NAMALWA (cell line): ENCODE measurements around the gene STUM.
"Not testable (repeated sequence)": the region's sequence is repeated elsewhere in the genome, so short reads cannot be mapped to it uniquely, and the experiment has no call there.

Experiments used
- DNase-seq: peaks from one replicate; pipeline ENCODE4 v3.0.0-alpha.2; 2015; ENCODE audit warnings: low spot score

Gene STUM

DNA sequence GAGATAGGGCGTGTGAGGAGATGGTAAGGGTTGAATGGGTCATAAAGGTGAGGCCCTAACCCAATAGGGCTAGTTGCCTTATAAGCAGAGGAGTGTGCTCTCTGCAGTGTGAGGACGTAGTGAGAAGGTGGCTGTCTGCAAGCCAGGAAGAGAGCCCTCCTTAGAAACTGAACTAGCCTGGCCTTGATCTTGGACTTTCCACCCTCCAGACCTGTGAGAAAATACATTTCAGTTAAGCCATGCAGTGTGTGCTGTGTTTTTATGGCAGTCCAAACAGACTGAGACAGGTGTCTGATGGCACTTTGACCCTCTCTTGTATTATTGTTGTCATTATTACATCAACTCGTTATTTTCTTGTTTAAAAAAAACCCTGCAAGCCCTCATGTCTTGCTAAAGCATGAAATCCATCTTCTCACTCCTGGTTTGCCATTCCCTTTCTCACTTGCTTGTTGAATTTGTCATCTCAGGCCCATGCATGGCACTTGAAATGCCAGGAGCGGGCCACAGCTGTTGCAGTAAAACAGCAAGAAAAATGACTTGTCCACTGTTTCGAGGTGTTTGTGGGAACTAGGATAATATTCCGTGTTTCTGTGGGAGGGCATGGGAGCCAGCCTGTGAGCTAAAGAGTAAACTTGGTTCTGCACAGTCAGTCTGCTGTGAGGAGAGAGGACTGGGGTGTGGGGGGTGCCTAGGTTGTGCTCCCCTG is 78.6 kb downstream of the STUM start:
- no peak for DNase-seq

DNA sequence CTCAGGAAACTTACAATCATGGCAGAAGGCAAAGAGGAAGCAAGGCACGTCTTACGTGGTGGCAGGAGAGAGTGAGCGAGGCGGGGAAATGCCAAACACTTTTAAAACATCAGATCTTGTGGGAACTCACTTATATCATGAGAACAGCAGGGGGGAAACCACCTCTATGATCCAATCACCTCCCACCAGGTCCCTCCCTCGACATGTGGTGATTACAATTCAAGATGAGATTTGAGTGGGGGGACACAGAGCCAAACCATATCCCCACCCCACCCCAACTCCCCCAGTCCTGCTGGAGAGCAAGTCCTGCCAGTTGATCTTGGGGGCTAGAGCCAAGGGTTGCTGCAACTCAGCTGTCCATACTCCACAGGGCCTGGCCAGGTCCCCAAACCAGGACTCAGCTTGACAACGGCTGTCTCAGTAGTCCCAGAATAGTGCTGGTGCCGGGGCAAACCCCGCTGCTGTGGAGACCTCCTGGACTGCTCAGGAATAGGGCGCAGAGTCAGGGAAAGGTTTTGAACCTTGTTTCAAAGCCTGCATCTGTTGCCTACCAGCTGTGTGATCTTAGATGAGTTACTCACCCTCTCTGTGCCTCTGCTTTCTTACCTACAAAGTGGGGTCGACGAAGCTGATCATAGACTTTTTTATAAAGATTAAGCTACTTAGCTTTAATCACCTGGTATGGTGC is 79.5 kb downstream of the STUM start:
- DNase-seq: no peak

DNA sequence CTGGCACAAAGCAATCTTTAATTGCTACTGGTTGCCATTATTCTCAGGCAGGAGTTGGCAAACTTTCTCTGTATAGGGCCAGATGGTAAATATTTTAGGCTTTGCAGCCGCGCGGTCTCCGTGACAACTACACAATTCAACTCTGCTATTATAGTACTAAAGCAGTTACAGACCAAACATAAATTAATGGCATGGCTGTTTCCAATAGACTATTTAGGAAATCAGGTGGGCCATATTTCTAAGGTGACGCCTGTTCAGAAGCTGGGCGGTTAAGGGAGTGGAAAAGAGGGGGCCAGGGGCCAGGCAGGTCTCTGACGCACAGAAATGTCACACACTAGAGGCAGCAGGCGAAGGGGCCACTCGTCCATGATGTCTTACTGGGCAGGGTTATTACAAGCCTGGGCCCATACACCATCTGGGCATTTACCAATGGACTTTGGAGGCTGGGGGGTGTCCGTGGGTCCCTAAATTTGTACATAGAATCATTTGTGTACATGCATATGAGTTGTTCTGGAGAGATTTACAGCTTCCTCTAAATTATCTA is 80.1 kb downstream of the STUM start:
- no peak for DNase-seq

DNA sequence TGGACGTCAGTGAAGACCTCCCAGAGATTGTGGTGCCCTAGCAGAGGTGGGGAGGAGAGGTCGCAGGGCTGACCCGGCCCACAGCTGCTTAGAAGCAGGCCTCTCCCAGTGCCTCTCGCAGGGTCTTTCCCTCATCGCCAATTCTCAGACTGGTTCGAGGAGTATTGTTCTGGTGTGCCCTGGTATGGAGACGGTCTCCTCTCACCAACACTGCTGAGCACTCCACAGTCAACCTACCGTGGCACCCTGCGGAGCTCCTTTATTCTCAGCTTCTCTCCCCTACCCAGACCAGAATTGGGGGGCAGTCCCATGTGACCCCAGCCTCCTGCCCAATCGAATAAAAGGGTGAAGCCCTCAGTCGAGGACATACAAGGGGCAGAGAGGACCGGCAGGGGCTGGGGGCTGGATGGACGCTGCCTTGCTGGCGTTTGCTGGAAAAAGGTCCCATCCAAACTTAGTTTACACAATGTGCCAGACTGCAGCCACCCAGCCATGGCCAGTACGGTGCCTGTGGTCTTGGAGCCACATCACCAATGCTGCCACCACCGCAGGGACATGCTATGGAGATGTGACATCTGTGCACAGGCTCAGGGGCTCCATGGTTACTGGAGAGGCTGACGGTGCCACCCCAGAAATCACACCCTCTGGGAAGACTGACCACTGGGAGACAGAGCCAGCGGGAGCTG is 80.8 kb downstream of the STUM start:
- DNase-seq: no peak

DNA sequence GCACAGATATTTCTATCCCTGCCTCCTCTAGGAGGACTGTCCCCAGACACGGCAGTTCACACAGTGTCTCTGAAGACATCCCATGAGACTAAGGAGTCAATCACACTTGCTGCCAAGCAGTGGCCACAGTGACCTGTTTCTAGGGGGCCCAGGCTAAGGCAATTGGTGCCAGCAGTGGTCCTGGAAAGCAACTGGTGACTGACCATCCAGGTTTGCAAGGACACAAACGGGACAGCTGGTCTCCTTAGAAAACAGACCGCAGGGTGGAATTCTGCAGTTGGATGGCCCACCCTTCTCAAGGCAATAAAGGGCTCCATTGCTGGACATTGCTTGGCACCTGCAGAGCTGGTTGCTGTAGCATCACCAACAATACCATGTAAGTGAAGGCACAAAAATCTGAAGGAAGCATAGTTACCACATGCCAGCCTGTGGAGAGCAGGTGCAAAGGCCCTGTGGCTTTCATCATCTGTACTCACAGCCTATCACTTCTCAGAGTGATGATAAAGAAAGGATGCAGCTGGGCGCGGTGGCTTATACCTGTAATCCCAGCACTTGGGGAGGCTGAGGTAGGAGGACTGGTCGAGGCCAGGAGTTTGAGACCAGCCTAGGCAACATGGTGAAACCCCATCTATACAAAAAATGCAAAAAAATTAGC is 81.5 kb downstream of the STUM start:
- no peak for DNase-seq

DNA sequence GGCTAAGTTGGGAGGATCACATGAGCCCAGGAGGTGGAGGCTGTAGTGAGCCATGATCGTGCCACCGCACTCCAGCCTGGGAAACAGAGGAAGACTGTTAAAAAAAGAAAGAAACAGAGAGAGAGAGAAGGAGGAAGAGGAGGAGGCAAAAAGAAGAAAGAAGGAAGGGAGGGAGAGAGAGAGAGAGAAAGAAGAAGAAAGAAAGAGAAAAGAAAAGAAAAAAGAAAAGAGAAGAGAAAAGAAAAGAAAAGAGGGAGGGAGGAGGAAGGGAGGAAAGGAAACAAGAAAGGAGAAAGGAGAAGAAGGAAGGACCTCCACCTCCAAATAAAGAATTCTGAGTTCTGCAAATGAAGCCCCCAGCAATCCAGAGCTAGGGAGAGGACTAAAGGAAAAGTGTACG is 82.0 kb downstream of the STUM start:
- no peak for DNase-seq

DNA sequence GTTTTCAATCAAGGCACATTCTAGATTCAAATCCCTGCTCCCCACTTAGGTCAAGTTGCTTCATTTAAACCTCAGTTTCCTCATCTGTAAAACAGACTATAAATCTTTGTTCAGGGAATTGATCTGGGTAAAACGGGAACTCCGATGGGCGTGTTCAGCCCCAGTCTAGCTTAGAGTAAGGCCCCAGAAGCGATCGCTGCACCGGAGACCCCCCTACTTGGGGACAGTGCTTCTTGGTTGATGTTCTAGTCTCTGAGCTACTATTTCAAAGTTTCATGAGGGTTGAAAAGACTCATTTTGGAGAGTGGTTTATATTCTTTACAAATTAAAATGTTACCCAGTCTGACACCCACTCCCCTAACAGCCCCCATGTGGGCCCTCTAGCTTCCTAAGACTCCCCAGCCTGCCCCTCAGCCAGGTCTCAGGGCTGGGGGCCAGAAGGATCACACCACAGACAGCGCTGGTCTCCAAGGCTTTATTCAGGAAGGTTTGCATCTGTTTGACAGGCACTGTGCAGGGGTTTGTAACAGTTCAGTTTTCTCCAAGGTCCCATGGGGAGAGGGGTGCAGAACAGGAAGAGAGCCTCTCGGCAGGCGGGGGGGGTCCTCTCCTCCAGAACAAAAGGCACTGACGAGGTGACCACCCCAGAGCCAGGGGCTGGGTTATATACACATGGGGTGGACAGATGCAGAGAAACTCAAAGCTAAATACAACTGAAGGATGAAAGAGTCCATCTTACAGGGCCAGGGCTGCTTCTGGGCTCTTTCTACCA is 82.9 kb downstream of the STUM start:
- DNase-seq: no peak

DNA sequence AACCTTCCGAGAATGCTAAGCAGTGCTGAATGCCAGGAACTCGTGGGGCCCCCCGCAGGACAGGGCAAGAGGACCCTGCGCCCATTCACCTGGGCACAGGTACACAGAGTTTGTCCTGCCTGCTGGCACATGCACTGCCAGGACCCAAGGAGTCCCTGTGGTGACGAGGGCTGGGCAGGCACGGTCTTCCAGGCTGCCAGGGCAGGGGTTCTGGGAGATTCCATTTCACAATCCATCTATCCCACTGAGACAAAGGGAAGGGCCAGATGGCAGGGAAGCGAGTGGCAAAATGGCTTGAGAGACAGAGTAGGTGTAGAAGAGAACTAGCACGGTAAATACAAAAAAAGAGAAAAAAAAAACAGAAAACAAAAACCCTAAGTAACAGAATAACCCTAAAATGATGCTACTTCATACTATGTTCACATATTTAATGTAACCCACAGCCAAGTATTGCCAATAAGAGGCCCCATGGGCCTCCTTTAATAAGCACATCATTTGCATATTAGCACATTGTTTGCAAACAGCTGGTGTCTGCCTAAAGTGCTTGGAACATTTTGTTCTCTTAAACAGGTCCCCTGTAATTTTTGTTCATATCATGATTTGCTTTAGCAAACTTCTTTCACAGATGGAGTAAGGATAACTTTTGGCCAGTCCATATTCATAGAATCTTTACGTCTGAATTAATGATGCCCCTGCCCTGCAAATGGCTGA is 83.8 kb downstream of the STUM start:
- DNase-seq: no peak

DNA sequence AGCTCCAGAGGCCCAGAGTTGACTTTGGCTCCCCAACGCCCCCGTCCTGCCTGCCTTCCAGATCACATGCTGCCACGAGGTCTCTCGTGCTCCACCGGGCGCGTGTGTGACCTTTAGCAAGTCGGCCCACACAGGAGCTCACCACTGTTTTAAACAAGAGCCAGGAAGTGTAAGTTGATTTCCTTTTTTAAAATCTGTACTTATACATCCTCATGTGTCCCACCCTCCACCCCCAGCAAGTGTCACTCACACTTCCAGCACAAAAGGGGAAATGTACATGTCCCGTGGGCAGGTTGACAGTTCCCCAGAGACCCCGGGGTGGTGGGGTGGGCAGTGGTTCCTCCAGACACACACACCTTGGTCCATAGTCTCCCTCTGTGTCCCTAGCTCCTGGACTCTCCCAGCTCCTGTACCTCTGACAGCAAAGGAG is 84.4 kb downstream of the STUM start:
- peak; percentile 36 for DNase-seq

DNA sequence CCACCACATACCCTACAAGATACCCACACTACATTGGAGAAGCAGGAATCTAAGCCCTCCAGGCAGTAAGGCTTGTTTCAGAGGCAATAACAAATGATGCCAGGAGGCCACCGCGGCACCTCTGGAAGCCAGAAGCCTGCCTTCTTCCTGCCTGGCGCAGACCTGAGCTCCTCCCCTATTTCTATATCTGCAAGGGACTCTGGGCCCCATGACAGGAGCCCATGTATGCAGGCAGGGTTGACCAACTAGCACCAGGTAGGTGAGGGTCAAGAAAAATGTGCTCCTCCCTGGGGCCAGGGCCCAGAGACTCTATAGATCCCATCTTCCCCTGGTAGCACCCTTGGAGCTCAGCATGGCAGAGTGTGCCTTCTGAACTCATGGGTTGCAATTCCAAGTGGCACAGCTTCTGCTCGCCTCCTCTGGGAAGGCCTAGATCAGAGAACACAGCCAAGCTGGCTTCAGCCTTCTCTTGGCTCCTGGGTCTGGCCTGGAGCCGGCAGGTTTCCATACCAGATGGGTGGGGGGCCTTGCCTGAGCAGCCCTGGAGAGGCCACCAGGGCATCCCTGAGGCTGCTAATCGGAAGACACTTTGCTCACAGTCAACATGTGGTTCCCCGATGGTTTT is 85.1 kb downstream of the STUM start:
- DNase-seq: no peak

DNA sequence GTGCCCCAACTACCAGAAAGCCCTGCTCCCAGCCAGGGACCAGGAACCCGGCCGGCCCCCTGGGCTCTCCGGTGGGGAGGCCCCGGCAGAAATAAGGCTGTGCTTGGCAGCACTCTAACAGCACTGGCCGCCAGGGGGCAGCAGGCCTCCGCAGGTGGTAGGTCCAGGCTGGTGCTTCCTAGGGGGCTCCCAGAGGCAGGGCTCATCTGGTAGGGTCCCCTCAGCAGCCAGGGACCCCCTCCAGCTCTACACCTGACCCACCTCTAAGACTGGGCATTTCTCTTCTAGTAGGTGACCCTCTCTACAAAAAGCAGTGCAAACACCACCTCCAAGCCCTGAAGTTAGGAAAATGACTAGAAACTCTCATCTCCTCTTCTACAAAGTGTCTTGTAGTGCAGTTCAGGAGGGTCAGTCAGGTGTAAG is 85.6 kb downstream of the STUM start:
- peak; percentile 81 for DNase-seq

DNA sequence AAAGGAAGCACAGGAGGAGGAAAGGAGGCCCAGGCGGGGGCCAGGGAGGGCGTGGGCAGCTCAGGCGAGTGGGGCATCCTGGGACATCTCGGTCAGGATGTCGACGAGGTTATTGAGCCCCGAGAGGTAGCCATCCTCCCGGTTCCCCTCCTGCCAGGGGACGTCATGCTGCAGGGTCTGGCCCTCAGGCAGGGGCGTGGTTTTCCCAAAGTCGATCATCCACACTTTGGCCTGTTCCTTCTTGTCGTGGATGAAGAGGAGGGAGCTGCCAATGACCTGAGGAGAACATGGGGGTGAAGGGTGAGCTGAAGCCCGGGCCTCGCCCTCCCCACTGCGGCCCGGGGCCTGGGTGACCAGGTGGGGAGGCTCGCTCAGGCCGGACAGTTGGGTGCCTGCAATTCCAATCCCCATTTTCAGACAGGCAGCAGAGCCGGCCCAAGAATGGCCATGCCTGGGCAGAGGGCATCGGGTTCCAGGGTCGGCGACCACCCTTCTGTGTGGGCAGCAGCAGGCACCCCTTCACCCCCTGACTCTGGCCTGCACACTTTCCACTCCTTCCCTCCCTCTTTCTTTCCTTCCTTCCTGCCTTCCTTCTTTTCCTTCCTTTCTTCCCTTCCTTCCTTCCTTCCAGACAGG is 86.2 kb downstream of the STUM start:
- no peak for DNase-seq

DNA sequence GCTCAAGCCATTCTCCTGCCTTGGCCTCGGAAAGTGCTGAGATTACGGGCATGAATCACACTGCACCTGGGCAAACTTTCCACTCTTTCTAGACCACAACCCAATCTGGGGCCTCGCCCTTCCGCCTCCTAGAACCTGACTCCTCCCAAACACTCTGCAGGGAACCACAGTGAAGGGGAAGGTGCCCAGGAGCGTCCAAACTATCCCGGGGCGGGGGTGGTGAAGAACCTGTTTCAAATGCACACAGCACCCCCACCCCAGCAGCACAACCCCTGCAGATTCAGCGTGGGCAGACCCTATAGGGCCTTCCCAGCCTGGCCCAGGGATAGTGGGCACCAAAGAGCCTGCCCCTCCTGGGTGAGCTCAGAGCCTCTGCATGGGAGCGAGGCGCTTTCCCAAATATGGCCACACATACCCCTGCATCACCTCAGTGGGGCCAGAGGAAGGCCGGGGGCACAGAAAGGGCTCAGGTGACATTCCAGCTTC is 86.9 kb downstream of the STUM start:
- DNase-seq: no peak

DNA sequence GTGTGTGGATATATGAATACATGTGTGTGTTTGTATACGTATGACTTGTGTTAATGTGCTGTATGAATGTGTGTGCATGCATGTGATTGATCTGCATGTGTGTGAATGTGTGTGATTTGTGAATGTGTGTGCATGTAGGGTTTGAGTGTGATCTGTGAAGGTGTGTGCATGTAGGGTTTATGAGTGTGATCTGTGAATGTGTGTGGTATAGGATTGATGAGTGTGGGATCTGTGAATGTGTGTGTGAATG is 88.2 kb downstream of the STUM start:
- DNase-seq: no peak

DNA sequence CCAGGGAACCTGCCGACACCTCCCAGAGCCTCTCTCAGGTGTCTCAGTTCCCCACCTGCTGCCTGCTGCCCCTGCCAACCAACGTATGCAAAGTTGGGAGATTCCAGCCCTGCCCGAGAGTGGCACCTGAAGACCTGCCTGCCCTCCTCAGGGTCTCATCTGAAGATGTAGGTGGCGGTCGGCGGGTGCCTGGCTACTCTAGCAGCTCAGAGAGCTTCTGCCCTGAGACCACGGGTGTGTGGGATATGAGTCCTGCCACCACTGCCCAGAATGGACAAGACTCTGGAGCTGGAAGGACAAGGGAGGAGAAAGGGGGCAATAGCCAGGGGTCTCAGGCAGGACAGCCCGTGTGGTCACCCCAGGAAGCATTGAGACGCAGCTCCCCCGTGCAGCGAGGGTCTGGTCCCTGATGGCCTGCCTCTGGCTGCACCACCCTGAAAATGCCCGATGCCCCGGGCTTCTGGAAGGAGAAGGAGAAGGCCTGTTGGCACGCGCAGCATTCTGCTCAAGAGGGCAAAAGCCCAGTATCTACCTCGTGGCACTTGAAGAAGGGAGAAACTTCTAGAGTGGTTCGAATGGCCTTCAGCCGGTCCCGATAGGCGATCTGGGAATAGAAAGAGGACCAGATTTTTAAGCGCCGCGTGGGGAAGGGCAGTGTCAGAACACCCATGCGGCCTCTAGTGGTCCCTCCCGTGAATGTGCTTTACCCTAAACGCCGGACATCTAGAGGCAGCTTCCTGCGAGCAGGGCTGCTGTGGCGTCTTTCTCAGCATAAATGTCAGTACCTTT is 88.8 kb downstream of the STUM start:
- DNase-seq: no peak

DNA sequence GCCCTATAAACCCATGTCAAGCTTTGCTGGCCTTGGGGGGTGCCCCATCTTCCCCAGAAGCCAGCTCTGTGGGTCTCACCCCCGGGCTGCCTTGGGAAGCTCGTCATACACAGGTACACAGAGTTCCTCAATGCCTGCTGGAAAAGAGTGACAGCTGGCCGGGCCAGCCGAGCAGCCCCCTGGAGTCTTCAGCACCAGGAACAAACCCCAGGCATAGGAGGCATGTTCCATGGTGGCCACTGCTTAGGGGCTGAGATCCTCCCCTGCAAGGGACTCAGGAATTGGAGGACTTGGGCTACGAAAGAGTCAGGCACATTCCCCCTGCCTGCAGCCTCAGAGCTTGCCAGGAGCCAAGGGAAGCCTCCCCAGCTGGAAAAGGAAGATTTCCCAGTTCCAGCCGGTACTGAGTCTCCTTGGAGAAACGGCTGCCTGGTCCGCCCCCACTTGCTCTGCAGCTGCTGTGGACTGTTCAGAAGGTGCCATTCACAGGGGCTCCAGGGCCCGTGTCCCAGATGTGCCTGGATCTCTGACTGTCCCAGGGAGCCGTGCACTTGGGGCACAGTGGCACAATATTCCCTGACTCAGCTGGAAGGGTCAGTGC is 89.5 kb downstream of the STUM start:
- DNase-seq: no peak

DNA sequence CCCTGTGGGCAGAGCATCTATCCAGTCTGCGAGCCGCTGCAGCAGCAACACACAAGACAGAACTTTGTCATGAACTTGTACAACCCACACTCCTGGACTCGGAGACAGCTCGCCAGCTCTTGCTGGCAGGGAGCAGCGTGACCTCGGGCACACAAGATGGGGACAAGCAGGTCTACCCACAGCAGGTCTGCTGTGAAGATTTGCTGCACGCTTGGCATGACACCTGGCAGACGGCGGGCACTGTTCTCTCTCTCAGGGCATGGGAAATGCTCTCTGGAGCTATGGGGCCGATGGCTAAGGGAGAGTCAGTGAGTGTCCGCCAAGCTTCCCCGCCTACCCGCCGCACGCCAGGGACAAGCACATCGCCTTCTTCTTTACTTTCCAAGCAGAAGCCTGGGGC is 90.0 kb downstream of the STUM start:
- no peak for DNase-seq

DNA sequence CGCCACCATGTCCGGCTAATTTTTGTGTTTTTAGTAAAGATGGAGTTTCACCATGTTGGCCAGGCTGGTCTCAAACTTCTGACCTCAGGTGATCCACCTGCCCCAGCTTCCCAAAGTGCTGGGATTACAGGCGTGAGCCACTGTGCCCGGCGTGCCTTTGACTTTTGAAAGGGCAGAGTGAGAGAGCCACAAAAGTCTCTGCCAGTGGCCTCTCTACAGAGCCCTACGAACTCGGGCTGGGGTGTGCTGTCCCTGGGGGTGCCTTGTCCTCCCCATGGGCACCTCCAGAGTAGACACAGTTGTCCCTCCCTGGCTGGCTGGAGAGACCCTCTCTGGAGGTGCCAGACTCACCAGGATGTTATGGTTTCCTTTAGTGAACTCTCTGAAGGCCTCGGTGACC is 90.6 kb downstream of the STUM start:
- DNase-seq: not testable (repeated sequence)

DNA sequence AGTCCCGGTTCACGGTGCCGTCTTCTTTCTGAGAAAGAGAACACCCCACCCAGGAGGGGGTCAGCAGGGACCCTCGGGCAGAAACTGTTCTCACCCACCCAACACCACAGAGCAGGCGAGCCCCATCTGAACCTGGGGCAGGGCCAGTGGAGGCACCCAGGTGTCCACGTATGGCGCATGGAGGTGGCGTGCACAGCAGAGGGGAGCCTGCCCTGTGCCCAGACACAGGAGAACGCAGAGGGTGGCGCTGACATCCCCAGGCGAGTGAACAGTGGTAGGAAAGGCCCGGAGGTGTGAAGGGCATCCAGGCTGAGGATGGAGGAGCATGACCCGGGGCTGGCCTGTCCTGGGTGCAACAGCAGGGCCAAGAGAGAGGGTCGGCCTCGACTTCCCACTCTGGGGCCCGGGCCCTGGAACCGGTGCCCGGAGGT is 91.1 kb downstream of the STUM start:
- DNase-seq: no peak
